Measurements from ENCODE around the gene FREM1.

DNA sequence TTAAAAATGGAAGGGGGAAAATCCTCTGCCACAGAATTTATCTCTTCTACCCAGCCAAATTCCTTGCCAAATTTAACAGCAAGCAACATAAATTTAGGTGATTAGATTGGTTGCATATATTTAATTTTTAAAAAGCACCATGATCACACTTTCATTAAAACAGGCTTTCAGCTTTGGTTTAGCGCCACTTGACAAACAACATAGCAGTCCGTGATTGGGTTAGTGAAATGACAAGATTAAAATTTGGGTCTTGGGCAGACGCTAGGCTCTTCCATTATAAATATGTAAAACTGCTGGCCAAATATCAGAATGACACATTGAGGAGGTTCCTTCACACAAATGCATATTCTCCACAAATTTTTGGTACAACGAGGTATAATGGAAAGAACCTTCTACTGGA, 129.5 kb downstream of the FREM1 start:
- TF ChIP-seq, protein P1, sequence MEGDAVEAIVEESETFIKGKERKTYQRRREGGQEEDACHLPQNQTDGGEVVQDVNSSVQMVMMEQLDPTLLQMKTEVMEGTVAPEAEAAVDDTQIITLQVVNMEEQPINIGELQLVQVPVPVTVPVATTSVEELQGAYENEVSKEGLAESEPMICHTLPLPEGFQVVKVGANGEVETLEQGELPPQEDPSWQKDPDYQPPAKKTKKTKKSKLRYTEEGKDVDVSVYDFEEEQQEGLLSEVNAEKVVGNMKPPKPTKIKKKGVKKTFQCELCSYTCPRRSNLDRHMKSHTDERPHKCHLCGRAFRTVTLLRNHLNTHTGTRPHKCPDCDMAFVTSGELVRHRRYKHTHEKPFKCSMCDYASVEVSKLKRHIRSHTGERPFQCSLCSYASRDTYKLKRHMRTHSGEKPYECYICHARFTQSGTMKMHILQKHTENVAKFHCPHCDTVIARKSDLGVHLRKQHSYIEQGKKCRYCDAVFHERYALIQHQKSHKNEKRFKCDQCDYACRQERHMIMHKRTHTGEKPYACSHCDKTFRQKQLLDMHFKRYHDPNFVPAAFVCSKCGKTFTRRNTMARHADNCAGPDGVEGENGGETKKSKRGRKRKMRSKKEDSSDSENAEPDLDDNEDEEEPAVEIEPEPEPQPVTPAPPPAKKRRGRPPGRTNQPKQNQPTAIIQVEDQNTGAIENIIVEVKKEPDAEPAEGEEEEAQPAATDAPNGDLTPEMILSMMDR (conservative IDR thresholded peaks at IDR 0.05): no peak
- no peak for TF ChIP-seq EZH2 (IDR thresholded peaks at IDR 0.05; ENCODE audit: low read depth)
